GM23248 (cell line): ENCODE data around the gene TBC1D2.

Source experiments
- EZH2 ChIP-seq: fragments of 200-600 bp; sonication (generic); IDR thresholded peaks from 2 replicates; pipeline ENCODE4 v1.6.1; 2018; ENCODE audit warnings: antibody characterized with exemption, mild to moderate bottlenecking; ENCODE audit not compliant: insufficient read depth, poor library complexity, severe bottlenecking
- EZH2phosphoT487 ChIP-seq: fragments of 200-600 bp; sonication (generic); IDR thresholded peaks from 2 replicates; pipeline ENCODE4 v1.6.1; 2018; ENCODE audit warnings: antibody characterized with exemption, moderate library complexity, mild to moderate bottlenecking, low read depth; ENCODE audit not compliant: insufficient read depth

DNA sequence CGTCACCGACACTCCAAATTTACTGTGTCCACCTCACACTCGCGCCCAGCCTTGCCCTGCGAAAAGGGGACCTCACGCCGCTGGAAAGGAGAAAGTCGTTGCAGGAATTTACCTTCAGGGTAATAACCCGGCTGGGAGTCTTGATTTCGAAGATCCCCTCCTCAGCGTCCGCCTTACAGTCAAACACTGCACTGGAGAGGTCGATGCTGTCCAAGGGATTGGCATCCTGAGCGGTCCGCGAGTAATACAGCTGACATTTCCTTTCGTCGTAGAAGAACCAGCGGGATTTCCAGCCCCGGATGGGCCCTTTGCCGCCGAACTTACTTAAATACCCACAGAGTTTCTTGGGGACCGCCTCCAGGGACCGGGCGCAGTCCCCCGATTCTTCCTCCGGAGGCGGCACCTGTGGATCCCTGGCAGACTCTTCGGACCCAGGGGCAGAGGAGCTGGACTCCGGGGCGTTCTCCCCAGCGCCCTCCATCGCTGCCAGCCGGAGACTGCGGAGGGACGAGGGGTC lies 330 bp downstream of the TBC1D2 start:
- TF ChIP-seq EZH2phosphoT487 = no peak
- no peak for TF ChIP-seq EZH2
